Liver (tissue), 9 donors: ENCODE results near the gene IL18RAP. TPM values are rescaled to one million over a fixed set of nuclear protein-coding genes. Genes with fewer than 3 reads are reported as not detected.

Experiments
- DNase-seq: peaks from one replicate; pipeline ENCODE4 v3.0.0-alpha.2; 2017; ENCODE audit warnings: low spot score
- H3K27ac ChIP-seq, 2 donors: one replicate each; pipeline ENCODE4 v1.7.0; 2013; ENCODE audit warnings: inconsistent platforms in 2 of 2, low read length in 2 of 2, control low read depth in 1 of 2, low read depth in 1 of 2, mild to moderate bottlenecking in 1 of 2
- H3K27me3 ChIP-seq, 4 donors: one replicate each; pipeline versions ENCODE4 v1.6.1 to v1.7.0; 2013; ENCODE audit warnings: low read length in 3 of 4, inconsistent platforms in 1 of 4, mild to moderate bottlenecking in 1 of 4, moderate library complexity in 1 of 4; ENCODE audit not compliant: control insufficient read depth in 4 of 4, insufficient read depth in 4 of 4
- H3K36me3 ChIP-seq, 4 donors: one replicate each; pipeline versions ENCODE4 v1.6.1 to v1.7.0; 2013; ENCODE audit warnings: low read length in 3 of 4, mild to moderate bottlenecking in 3 of 4, low read depth in 1 of 4, moderate library complexity in 1 of 4; ENCODE audit not compliant: control insufficient read depth in 4 of 4, insufficient read depth in 3 of 4
- H3K4me1 ChIP-seq, 4 donors: one replicate each; pipeline versions ENCODE4 v1.6.1 to v1.7.0; 2013; ENCODE audit warnings: low read length in 3 of 4, mild to moderate bottlenecking in 3 of 4, moderate library complexity in 1 of 4; ENCODE audit not compliant: control insufficient read depth in 4 of 4, insufficient read depth in 4 of 4
- H3K4me3 ChIP-seq, 3 donors: one replicate each; pipeline versions ENCODE4 v1.6.1 to v1.7.0; 2013; ENCODE audit warnings: low read length in 3 of 3, control low read depth in 1 of 3, low read depth in 1 of 3, mild to moderate bottlenecking in 1 of 3
- H3K9ac ChIP-seq, 2 donors: one replicate each; pipeline ENCODE4 v1.7.0; 2013; ENCODE audit warnings: low read length in 2 of 2, mild to moderate bottlenecking in 2 of 2, moderate library complexity in 2 of 2, control low read depth in 1 of 2, low read depth in 1 of 2
- H3K9me3 ChIP-seq, 4 donors: one replicate each; pipeline versions ENCODE4 v1.6.1 to v1.7.0; 2013; ENCODE audit warnings: low read length in 3 of 4; ENCODE audit not compliant: control insufficient read depth in 4 of 4
- EGR1 ChIP-seq, 2 donors: IDR thresholded peaks; 2 replicates each; pipeline ENCODE4 v1.6.1; 2016 to 2018; ENCODE audit warnings: antibody characterized with exemption in 2 of 2, low read depth in 2 of 2
- HNF4A ChIP-seq, 2 donors: conservative IDR thresholded peaks; 2 replicates each; pipeline ENCODE4 v1.6.1; 2016; ENCODE audit warnings: antibody characterized with exemption in 2 of 2, mild to moderate bottlenecking in 2 of 2
- HNF4G ChIP-seq: IDR thresholded peaks from 2 replicates; pipeline ENCODE4 v1.6.1; 2016; ENCODE audit warnings: antibody characterized with exemption
- JUND ChIP-seq, 2 donors: IDR thresholded peaks; 2 replicates each; pipeline ENCODE4 v1.6.1; 2016; ENCODE audit warnings: antibody characterized with exemption in 2 of 2
- NR2F2 ChIP-seq: IDR thresholded peaks from 2 replicates; pipeline ENCODE4 v1.6.1; 2016; ENCODE audit warnings: antibody characterized with exemption
- RAD21 ChIP-seq, 2 donors: IDR thresholded peaks; 2 replicates each; pipeline ENCODE4 v1.6.1; 2016; ENCODE audit warnings: antibody characterized with exemption in 2 of 2, mild to moderate bottlenecking in 2 of 2
- SP1 ChIP-seq: IDR thresholded peaks from 2 replicates; pipeline ENCODE4 v1.6.1; 2018; ENCODE audit warnings: antibody characterized with exemption, mild to moderate bottlenecking
- WGBS: extraction: QIAGEN DNeasy Blood & Tissue Kit; methylation state at CpG from one replicate; pipeline ENCODE4 v1.1.7; 2013; 5-methylcytosine and 5-hydroxymethylcytosine counted together
- polyA plus RNA-seq, 2 donors: library from polyadenylated mRNA; stranded (reverse) in 1 of 2; unstranded in 1 of 2; fragments of 200-250 nt in 1 of 2; fragments of >200 nt in 1 of 2; fragmentation: Nextera tagmentation in 1 of 2; extraction: Ambion mirVana in 1 of 2; gene quantifications; one replicate each; pipeline versions ENCODE4 v1.2.1 to v1.2.3, GENCODE V29; 2013 to 2015
- total RNA-seq, 2 donors: library from RNA; depleted of rRNA; stranded (reverse); fragments of >200 nt; gene quantifications; one replicate each; pipeline ENCODE4 v1.2.3, GENCODE V29; 2014
- TF ChIP-seq, protein P1 (sequence below): IDR thresholded peaks from 2 replicates; pipeline ENCODE4 v1.6.1; 2016; ENCODE audit warnings: antibody characterized with exemption
- TF ChIP-seq, protein P2 (sequence below): fragments of 150-350 bp; IDR thresholded peaks from 2 replicates; pipeline ENCODE4 v1.5.1; 2017; ENCODE audit warnings: improper control_type of control experiment, low read depth, low read length; ENCODE audit not compliant: missing input control
- TF ChIP-seq, protein P3 (sequence below): IDR thresholded peaks from 2 replicates; pipeline ENCODE4 v1.6.1; 2016; ENCODE audit warnings: antibody characterized with exemption
- donor health status: healthy.
- donor health status: healthy.
- donor health status: healthy.
- donor health status: healthy.
- donor health status: healthy.

Gene IL18RAP
- total and polyA plus RNA-seq, 4 donors, result 0.14 to 7.3 (median 1.4) TPM

DNA sequence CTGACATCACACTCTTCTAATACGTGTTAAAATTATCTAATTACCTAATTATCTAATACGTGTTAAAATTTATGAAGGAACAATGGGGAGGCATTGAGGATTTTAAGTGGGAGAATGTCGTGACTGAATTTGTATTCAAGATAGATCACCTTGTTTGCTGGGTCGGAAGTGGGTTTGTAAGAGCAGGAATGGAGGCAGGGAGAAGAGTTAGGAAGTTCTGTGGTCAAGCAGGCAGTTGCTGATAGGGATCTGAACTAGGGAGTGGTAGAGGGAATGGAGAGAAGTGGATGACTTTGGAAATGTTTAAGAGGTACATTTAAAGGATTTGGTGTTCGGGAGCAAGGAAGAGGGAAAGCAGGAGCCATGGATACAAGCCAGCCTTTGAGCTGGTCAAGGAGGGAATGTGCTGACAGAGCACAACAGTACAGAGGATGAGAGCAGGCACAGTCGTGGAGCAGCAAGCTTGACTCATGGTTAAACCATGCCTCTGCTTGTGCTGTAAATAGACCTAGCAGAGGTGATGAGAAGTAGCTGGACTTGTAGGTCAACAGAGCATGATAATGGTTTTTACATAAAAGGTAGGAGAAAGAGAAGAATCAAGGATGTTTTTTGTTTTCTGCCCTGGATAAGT, 16.2 kb downstream of the IL18RAP start (continued):
- TF ChIP-seq, protein P1, sequence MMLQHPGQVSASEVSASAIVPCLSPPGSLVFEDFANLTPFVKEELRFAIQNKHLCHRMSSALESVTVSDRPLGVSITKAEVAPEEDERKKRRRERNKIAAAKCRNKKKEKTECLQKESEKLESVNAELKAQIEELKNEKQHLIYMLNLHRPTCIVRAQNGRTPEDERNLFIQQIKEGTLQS, result no peak

DNA sequence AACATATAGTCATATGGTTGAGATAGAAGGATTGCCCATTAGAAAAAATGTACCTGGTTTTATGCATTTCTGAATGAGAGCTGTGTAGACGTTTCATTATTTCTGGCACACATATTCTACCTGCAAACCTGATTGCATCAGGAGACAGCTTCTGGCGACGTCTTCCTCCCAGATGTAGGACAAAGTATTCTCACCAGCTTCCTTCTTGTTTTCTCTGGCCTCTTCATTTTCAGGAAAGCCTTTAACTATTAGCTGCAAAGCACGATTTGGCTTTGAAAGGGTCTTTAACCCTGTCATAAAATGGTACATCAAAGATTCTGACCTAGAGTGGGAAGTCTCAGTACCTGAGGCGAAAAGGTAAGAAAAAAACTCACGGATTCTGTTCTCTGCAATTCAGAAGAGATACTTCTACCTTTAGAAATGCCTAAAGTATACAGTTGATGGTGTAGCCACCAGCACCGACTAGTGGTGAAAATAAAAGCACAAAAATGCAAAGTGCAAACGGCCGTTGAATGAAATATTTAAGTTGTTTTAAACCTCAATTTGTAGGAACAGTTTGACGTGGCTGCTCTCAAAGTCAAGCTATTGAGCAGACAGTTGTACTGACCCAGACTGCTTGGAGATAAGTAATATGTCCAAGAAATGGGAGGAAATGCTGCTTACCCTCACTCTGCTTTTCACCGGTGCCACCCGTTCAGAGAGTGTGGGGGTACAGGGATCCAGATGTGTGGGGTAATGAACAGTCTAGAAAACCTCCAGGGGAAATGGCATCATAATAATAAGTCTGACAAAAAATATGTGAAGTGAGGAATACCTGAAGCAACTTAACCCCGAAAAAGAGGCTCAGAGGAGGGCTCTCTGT, 20.2 kb downstream of the IL18RAP start:
- H3K9ac ChIP-seq, result no peak overlapping the region
- no peak for DNase-seq
- H3K36me3 ChIP-seq, result no peaks in the 10 kb centered on the region
- H3K27ac ChIP-seq, result no peak overlapping the region
- H3K9me3 ChIP-seq, result no peaks in the 10 kb centered on the region
- TF ChIP-seq HNF4G (no peak), RAD21 (IDR thresholded peaks at IDR 0.05) (peak; percentile 86 to 88)
- TF ChIP-seq, protein P2, sequence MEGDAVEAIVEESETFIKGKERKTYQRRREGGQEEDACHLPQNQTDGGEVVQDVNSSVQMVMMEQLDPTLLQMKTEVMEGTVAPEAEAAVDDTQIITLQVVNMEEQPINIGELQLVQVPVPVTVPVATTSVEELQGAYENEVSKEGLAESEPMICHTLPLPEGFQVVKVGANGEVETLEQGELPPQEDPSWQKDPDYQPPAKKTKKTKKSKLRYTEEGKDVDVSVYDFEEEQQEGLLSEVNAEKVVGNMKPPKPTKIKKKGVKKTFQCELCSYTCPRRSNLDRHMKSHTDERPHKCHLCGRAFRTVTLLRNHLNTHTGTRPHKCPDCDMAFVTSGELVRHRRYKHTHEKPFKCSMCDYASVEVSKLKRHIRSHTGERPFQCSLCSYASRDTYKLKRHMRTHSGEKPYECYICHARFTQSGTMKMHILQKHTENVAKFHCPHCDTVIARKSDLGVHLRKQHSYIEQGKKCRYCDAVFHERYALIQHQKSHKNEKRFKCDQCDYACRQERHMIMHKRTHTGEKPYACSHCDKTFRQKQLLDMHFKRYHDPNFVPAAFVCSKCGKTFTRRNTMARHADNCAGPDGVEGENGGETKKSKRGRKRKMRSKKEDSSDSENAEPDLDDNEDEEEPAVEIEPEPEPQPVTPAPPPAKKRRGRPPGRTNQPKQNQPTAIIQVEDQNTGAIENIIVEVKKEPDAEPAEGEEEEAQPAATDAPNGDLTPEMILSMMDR, result peak; percentile 69
- H3K4me1 ChIP-seq, result no peaks in the 10 kb centered on the region
- WGBS, result 25% methylated on average over 13 of the region's 13 CpGs
- H3K4me3 ChIP-seq, result no peak overlapping the region
- no peaks in the 10 kb centered on the region for H3K27me3 ChIP-seq

DNA sequence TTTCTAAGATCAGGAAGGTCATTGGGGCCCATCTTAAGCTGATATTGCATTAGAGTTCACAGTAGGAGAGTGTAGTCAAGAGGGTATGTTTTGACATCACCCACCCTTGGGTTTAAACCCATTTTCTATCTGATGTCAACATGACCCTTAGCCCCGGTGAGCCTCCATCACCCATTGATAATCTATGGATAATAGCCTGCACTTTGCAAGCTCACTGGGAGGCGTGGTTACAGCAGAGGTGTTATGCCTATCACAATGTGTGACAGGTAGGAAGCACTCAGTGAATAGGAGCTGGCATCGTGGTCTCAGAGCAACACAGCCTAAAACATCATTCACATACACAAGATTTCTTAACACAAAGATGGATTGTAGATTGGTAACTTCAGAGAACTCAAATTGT, 21.3 kb downstream of the IL18RAP start:
- Histone ChIP-seq H3K27ac (no peak overlapping the region), H3K9me3 (no peaks in the 10 kb centered on the region), H3K36me3 (no peaks in the 10 kb centered on the region), H3K4me3 (no peak overlapping the region), H3K4me1 (no peaks in the 10 kb centered on the region), H3K27me3 (no peaks in the 10 kb centered on the region), H3K9ac (no peak overlapping the region)
- TF ChIP-seq SP1 (no peak), JUND (IDR thresholded peaks at IDR 0.05) (no peak), HNF4A (conservative IDR thresholded peaks at IDR 0.05) (no peak), EGR1 (IDR thresholded peaks at IDR 0.05; ENCODE audit: low read depth in 2 of 2) (no peak)
- TF ChIP-seq, protein P3, sequence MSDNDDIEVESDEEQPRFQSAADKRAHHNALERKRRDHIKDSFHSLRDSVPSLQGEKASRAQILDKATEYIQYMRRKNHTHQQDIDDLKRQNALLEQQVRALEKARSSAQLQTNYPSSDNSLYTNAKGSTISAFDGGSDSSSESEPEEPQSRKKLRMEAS, result no peak
- TF ChIP-seq, protein P1, result no peak
- DNase-seq, result no peak
- WGBS, result 69% methylated on average over 3 of the region's 3 CpGs

DNA sequence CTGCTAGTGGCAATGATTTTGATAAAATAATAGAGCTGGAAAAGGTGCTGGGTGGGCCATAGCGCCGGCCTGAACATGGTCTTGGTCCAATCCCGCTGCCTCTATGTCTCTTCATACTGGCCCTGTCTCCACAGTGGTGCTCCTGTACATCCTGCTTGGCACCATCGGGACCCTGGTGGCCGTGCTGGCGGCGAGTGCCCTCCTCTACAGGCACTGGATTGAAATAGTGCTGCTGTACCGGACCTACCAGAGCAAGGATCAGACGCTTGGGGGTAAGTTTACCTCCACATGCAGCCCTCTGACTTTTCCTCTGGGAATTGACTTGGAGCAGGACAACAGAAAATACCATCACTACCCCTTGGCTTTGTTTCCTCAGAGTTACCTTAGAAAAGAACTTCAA, 24.0 kb downstream of the IL18RAP start:
- no peaks in the 10 kb centered on the region for H3K27me3 ChIP-seq
- H3K36me3 ChIP-seq, result no peaks in the 10 kb centered on the region
- no peak overlapping the region for H3K9ac ChIP-seq
- 96% methylated on average over 9 of the region's 9 CpGs for WGBS
- H3K4me3 ChIP-seq, result no peak overlapping the region
- no peak for DNase-seq
- no peak overlapping the region for H3K27ac ChIP-seq
- TF ChIP-seq, protein P3, result no peak
- TF ChIP-seq NR2F2, result no peak
- no peaks in the 10 kb centered on the region for H3K4me1 ChIP-seq
- no peaks in the 10 kb centered on the region for H3K9me3 ChIP-seq
